Measurements from ENCODE around the gene WDR53.

- TF ChIP-seq, protein P1, sequence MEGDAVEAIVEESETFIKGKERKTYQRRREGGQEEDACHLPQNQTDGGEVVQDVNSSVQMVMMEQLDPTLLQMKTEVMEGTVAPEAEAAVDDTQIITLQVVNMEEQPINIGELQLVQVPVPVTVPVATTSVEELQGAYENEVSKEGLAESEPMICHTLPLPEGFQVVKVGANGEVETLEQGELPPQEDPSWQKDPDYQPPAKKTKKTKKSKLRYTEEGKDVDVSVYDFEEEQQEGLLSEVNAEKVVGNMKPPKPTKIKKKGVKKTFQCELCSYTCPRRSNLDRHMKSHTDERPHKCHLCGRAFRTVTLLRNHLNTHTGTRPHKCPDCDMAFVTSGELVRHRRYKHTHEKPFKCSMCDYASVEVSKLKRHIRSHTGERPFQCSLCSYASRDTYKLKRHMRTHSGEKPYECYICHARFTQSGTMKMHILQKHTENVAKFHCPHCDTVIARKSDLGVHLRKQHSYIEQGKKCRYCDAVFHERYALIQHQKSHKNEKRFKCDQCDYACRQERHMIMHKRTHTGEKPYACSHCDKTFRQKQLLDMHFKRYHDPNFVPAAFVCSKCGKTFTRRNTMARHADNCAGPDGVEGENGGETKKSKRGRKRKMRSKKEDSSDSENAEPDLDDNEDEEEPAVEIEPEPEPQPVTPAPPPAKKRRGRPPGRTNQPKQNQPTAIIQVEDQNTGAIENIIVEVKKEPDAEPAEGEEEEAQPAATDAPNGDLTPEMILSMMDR (IDR thresholded peaks at IDR 0.05) = no peak
- no peak for TF ChIP-seq POLR2A (IDR thresholded peaks at IDR 0.05)
These were observed 31.4 kb upstream of the WDR53 start for GRCh38 chr3:196599734-196600128.
